ENCODE data around the gene PTPRD. TPM values are rescaled to one million over a fixed set of nuclear protein-coding genes. Genes with fewer than 3 reads are reported as not detected.

Gene PTPRD
- total and polyA plus RNA-seq, 2 donors (not counting 1 experiment from before 2014, with no cell fraction given) = not detected

GRCh38 chr9:10048994-10049393 lies 563.8 kb downstream of the PTPRD start:
- Histone ChIP-seq H3K4me2 (replicated peaks; ENCODE audit: low read depth, low read length, poor library complexity, severe bottlenecking) (no peak overlapping the region), H3K9ac (ENCODE audit: low read length) (no peak overlapping the region), H3K4me1 (ENCODE audit: control insufficient read depth in 2 of 2, insufficient read depth in 2 of 2, low read length in 2 of 2) (no peaks in the 10 kb centered on the region), H2AFZ (ENCODE audit: insufficient read depth, low read depth, low read length, poor library complexity, severe bottlenecking) (no peak overlapping the region), H3K27ac (ENCODE audit: low read length in 2 of 2) (no peak overlapping the region), H4K20me1 (ENCODE audit: control insufficient read depth, insufficient read depth, low read length, poor library complexity, severe bottlenecking) (no peaks in the 10 kb centered on the region), H3K4me3 (ENCODE audit: control extremely low read depth in 1 of 5, extremely low read depth in 1 of 5, insufficient read depth in 1 of 5, low read depth in 2 of 5, low read length in 4 of 5) (no peak overlapping the region), H3K79me2 (ENCODE audit: control insufficient read depth, insufficient read depth, low read length) (no peaks in the 10 kb centered on the region), H3K9me3 (ENCODE audit: control extremely low read depth in 1 of 3, control insufficient read depth in 2 of 3, insufficient read depth in 1 of 3, low read length in 2 of 3) (no peaks in the 10 kb centered on the region), H3K27me3 (replicated peaks in 1 of 4; ENCODE audit: control extremely low read depth in 1 of 4, control insufficient read depth in 3 of 4, insufficient read depth in 4 of 4, low read length in 3 of 4) (no peaks in the 10 kb centered on the region), H3K36me3 (replicated peaks in 1 of 2; ENCODE audit: control extremely low read depth in 1 of 2, control insufficient read depth in 1 of 2, extremely low read depth in 1 of 2, insufficient read depth in 2 of 2, low read length in 1 of 2) (no peaks in the 10 kb centered on the region)
- Mint-ChIP-seq H3K4me1 (no peaks in the 10 kb centered on the region), H3K27ac (no peak overlapping the region), H3K9me3 (ENCODE audit: insufficient read depth) (no peaks in the 10 kb centered on the region), H3K4me3 (no peak overlapping the region), H3K27me3 (no peaks in the 10 kb centered on the region)
- WGBS (ENCODE audit: insufficient coverage) = 100% methylated on average over 2 of the region's 3 CpGs
- intact Hi-C loops (cut with micrococcal nuclease) = no loop called here
- ChIA-PET POLR2A (no interaction called here), CTCF (no interaction called here)
- no peak for TF ChIP-seq CTCF (IDR thresholded peaks at IDR 0.05)
- no peak for TF ChIP-seq EZH2 (IDR thresholded peaks at IDR 0.05; ENCODE audit: borderline replicate concordance, insufficient read depth, low read depth, low read length, poor library complexity, severe bottlenecking)
- no peak for ATAC-seq (ENCODE audit: low read depth)
- DNase-seq = no peak

GRCh38 chr9:10045598-10045997 lies 567.2 kb downstream of the PTPRD start:
- no peak for ATAC-seq (ENCODE audit: low read depth)
- Histone ChIP-seq H3K9me3 (ENCODE audit: control extremely low read depth in 1 of 3, control insufficient read depth in 2 of 3, insufficient read depth in 1 of 3, low read length in 2 of 3) (no peaks in the 10 kb centered on the region), H3K4me1 (ENCODE audit: control insufficient read depth in 2 of 2, insufficient read depth in 2 of 2, low read length in 2 of 2) (no peaks in the 10 kb centered on the region), H3K79me2 (ENCODE audit: control insufficient read depth, insufficient read depth, low read length) (no peaks in the 10 kb centered on the region), H3K27me3 (replicated peaks in 1 of 4; ENCODE audit: control extremely low read depth in 1 of 4, control insufficient read depth in 3 of 4, insufficient read depth in 4 of 4, low read length in 3 of 4) (no peaks in the 10 kb centered on the region), H3K4me3 (ENCODE audit: control extremely low read depth in 1 of 5, extremely low read depth in 1 of 5, insufficient read depth in 1 of 5, low read depth in 2 of 5, low read length in 4 of 5) (no peak overlapping the region), H3K4me2 (replicated peaks; ENCODE audit: low read depth, low read length, poor library complexity, severe bottlenecking) (no peak overlapping the region), H4K20me1 (ENCODE audit: control insufficient read depth, insufficient read depth, low read length, poor library complexity, severe bottlenecking) (no peaks in the 10 kb centered on the region), H3K36me3 (replicated peaks in 1 of 2; ENCODE audit: control extremely low read depth in 1 of 2, control insufficient read depth in 1 of 2, extremely low read depth in 1 of 2, insufficient read depth in 2 of 2, low read length in 1 of 2) (no peaks in the 10 kb centered on the region), H3K9ac (ENCODE audit: low read length) (no peak overlapping the region), H3K27ac (ENCODE audit: low read length in 2 of 2) (no peak overlapping the region), H2AFZ (ENCODE audit: insufficient read depth, low read depth, low read length, poor library complexity, severe bottlenecking) (no peak overlapping the region)
- no peaks in the 10 kb centered on the region for H3K4me1 Mint-ChIP-seq
- ChIA-PET POLR2A (no interaction called here), CTCF (interaction anchor here (1.0 to 1.3 kb wide), 2 partner anchors 12 to 15 kb away, joined by 3 read pairs; no protein-coding TSS in a partner anchor)
- DNase-seq = peak; percentile 6
- H3K27ac Mint-ChIP-seq = no peak overlapping the region
- intact Hi-C loops (cut with micrococcal nuclease) = no loop called here
- H3K4me3 Mint-ChIP-seq = no peak overlapping the region
- no CpG with 5 or more reads among the region's 2 CpGs for WGBS (ENCODE audit: insufficient coverage)
- H3K9me3 Mint-ChIP-seq (ENCODE audit: insufficient read depth) = no peaks in the 10 kb centered on the region
- H3K27me3 Mint-ChIP-seq = no peaks in the 10 kb centered on the region
- TF ChIP-seq CTCF (IDR thresholded peaks at IDR 0.05) = no peak
- TF ChIP-seq EZH2 (IDR thresholded peaks at IDR 0.05; ENCODE audit: borderline replicate concordance, insufficient read depth, low read depth, low read length, poor library complexity, severe bottlenecking) = no peak

Measured in B cell (primary cell).